NCI-H524 treated with DMSO at 0.1 percent for 48 hours (cell line): ENCODE measurements around the gene PYROXD2.

Experiments used
- DNase-seq: peaks from one replicate; lab custom pipeline; 2025; lab: John Stamatoyannopoulos, UW

PYROXD2 gene

GRCh38 chr10:98414932-98415730, at the start of gene PYROXD2:
Gene PYROXD2 (minus strand): TSS chr10:98415182. CDS start chr10:98415135, 47 bp downstream.
- no peak for DNase-seq

- no peak for DNase-seq
Observed at GRCh38 chr10:98463976-98464754, 49.2 kb upstream of the PYROXD2 start.

GRCh38 chr10:98463016-98463415, 48.0 kb upstream of the PYROXD2 start:
- DNase-seq: no peak

GRCh38 chr10:98461500-98461842, 46.5 kb upstream of the PYROXD2 start:
- DNase-seq: no peak

GRCh38 chr10:98460837-98461499, 46.0 kb upstream of the PYROXD2 start:
- no peak for DNase-seq

GRCh38 chr10:98458809-98459784, 44.1 kb upstream of the PYROXD2 start:
- DNase-seq: no peak

GRCh38 chr10:98457721-98458120, 42.7 kb upstream of the PYROXD2 start:
- DNase-seq: no peak

GRCh38 chr10:98456686-98457482, 41.9 kb upstream of the PYROXD2 start:
- DNase-seq: no peak

- no peak for DNase-seq
Observed at GRCh38 chr10:98456043-98456570, 41.1 kb upstream of the PYROXD2 start.

GRCh38 chr10:98453729-98454128, 38.7 kb upstream of the PYROXD2 start:
- no peak for DNase-seq

GRCh38 chr10:98450618-98451017, 35.6 kb upstream of the PYROXD2 start:
- DNase-seq: no peak

GRCh38 chr10:98449287-98449686, 34.3 kb upstream of the PYROXD2 start:
- DNase-seq: no peak

- no peak for DNase-seq
Observed at GRCh38 chr10:98446661-98447221, 31.8 kb upstream of the PYROXD2 start, which contains the start of gene HPS1. Gene HPS1 (minus strand): TSS chr10:98446935. CDS start chr10:98443240, 3,695 bp downstream.

- no peak for DNase-seq
Observed at GRCh38 chr10:98446151-98446660, 31.2 kb upstream of the PYROXD2 start.

- DNase-seq: no peak
Observed at GRCh38 chr10:98445200-98445812, 30.3 kb upstream of the PYROXD2 start.

GRCh38 chr10:98444314-98445006, 29.5 kb upstream of the PYROXD2 start:
- DNase-seq: no peak

- DNase-seq: no peak
Observed at GRCh38 chr10:98438715-98439114, 23.7 kb upstream of the PYROXD2 start.

GRCh38 chr10:98436704-98437103, 21.7 kb upstream of the PYROXD2 start:
- no peak for DNase-seq

- DNase-seq: no peak
Observed at GRCh38 chr10:98435178-98435577, 20.2 kb upstream of the PYROXD2 start.
